T follicular helper cell (primary cell): Measurements from ENCODE around the gene TTC39C.
A peak's percentile ranks its signal among the peaks of the same experiment; 100 is the strongest.

Source experiments
- DNase-seq: peaks from one replicate; pipeline ENCODE4 v3.0.0-alpha.2; 2020; ENCODE audit warnings: low read depth
- total RNA-seq, 2 experiments: gene quantifications; one replicate each; lab custom pipeline; 2026; lab: John Stamatoyannopoulos, UW

Gene TTC39C
- 77.6 to 264 reads per million in 2 experiments for total RNA-seq

GRCh38 chr18:24014062-24014985 lies at the start of gene TTC39C:
Gene TTC39C, plus strand, starts transcription at chr18:24014754. Its CDS starts 118 bp downstream, at chr18:24014872.
- peak; percentile 66 for DNase-seq

GRCh38 chr18:23966909-23967308 lies 47.6 kb upstream of the TTC39C start:
- DNase-seq: no peak

- no peak for DNase-seq
These were observed 47.0 kb upstream of the TTC39C start for GRCh38 chr18:23967321-23968089.

GRCh38 chr18:23968638-23969604 lies 45.6 kb upstream of the TTC39C start:
- no peak for DNase-seq

- DNase-seq: no peak
These were observed 44.9 kb upstream of the TTC39C start for GRCh38 chr18:23969664-23970063.

- DNase-seq: peak; percentile 62
These were observed 44.1 kb upstream of the TTC39C start for GRCh38 chr18:23970161-23971096.

DNA sequence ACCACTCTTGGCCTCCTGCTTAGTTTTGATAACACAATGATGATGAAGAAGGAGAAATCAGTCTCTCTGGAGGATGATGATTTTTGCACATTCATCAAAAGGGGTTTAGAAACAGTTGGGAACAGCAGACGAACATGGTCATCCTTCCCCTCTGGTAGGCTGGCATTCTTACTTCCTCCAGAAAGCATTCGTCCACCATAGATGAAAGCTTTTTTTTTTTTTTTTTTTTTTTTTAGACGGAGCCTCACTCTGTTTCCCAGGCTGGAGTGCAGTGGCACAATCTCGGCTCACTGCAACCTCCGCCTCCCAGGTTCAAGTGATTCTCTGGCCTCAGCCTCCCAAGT lies 43.5 kb upstream of the TTC39C start:
- no peak for DNase-seq

DNA sequence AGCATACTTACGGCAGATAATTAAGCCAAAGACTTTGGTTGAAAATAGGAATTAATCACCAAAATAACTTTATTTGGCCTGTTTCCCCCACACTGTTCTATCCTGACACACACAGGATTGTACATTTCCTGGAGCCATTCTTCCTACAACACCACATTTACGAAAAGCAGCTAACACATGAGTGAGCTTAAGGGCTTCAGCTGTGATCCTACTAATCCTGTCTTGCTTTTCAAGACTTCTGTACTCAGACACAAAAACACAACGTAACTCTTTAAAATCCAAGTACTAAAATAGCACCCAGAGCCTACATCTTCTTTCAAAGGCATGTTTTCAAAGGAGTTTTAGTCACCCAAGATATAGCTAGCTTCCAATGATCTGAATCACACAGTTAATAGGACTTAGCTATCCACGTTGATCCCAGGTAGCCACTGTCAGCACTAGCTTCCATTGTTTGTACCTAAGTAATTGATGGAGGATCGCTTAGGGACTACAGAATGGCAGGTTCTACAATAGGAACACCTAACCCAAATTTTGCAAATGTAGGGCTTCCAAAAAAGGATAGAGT lies 42.8 kb upstream of the TTC39C start:
- no peak for DNase-seq

DNA sequence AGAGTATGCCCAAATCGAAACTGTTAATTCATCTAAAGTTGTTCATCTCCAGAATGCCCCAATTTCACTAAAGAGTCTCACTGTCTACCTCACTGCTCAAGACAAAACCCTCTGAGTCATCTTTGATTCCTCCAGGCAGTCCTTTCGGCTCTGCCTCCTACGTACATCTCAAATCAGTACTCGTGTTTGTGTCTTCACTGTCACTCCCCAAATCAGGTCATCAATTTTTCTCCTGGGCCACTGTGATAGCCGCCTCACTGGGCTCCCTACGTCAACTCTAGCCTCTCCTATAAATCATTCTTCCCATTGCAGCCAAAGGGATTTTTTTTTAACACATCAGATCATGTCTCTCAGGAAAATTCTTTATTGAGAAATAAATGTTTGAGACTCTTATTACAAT lies 42.1 kb upstream of the TTC39C start:
- DNase-seq: peak; percentile 25

GRCh38 chr18:23977103-23977502 lies 37.5 kb upstream of the TTC39C start:
- no peak for DNase-seq

GRCh38 chr18:23977719-23978483 lies 36.7 kb upstream of the TTC39C start:
- DNase-seq: peak; percentile 21

DNA sequence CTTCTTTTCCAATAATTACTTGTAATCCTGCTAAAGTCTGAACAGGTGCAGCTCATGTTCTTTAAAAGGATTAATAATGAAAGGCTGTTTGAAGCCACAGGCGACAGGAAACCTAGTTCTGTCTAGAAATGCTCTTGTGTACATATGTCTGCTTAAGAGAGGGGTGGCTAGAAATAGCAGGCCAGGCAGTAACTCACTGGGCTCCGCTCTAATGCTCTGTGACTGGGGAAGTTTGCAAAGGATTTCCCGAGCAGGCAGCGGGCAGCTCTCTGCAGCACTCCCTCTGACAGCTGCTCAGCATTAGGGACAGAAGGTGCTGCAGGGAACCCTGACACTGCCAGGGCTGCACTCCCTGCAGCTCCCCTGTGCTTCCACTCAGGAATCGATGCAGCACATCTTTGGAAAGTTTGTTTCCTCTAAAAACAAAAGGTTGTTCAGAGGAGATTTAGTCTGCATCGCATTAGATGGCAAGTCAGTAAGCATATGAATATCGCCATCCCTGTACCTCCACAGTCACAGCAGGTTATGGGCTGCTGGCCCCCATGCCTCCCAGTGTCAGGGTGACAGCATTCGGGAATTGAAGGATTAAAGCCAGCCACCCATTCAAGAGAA lies 33.1 kb upstream of the TTC39C start:
- DNase-seq: no peak

DNA sequence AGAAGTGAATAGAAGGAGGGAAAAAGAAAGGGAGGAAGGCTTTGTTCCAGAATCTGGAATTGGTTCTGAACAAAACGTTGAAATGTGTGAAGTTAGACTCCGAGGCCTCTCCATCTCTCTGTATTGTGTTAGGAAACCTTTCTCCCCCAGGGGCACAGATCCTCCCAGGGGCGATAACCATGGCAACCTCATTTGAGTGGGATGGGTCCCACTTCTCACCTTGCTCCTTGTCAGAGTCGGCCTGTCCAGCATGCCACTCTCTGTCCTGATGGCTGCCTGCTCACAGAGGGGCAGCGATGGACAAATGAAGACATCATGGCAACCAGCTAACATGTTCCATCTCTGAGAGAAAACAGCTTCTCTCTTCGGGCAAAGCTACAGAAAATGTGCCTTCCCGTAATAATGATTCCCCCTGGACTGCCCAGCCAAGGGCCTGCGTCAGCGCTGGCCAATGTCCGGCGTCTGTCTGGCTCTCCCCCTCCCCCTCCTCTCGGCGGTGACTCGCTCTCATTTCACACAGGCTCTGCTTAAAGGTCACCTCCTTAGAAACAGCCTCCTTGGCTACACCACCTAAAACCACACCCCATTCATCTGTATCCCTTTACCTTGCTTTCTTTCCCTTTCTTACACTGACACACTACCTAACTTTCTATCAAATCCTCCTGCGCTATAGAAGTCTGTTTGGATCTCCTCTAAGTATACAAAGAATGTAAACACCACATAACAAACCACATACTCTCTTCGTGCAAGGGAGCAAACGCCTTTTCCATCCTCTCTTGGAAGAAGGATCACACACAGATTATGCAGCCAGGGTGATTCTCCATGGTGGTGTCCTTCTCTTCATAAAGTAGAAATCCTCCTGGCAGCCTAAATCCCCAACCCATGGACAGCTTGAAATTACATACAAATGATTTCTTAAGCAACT lies 32.1 kb upstream of the TTC39C start:
- DNase-seq: no peak

- DNase-seq: no peak
These were observed 31.4 kb upstream of the TTC39C start for GRCh38 chr18:23983112-23983511.

DNA sequence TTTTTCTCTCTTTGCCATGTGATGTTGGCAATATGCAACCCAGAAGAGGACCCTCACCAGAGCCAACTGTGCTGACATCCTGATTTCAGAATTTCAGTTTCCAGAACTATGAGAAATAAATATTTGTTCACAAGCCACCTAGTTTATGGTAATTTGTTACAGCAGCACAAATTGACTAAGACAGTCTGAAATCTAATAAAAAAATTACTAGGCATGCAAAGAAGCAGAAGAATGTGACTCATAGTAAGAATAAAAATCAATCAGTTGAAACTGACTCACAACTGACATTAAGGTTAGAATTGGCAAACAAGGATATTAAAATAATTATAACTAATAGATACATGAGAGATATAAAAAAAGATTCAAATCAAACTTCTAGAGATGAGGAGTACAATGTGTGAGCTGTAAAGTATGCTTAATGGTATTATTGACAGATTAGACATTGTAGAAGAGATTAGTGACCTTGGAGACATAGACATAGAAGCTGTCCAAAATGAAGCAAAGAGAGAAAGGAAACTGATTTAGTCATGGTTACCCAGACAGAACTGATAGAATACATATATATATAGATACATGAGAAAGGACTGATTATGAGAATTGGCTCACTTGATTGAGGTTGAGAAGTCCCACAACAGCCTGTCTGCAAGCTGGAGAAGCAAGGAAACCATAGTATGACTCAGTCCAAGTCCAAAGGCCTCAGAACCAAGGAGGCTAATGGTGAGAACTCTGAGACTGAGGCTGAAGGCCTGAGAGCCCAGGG lies 27.8 kb upstream of the TTC39C start:
- no peak for DNase-seq

GRCh38 chr18:23990474-23991410 lies 23.8 kb upstream of the TTC39C start:
- DNase-seq: no peak
